Endothelial cell of umbilical vein (primary cell): ENCODE results near the gene RPP25L.

Source experiments
- CTCF ChIP-seq, 2 donors: IDR thresholded peaks; 1 replicate in 1 of 2; 2 replicates in 1 of 2; pipeline ENCODE4 v1.5.1; 2011; ENCODE audit warnings: low read length in 2 of 2, mild to moderate bottlenecking in 2 of 2, moderate library complexity in 2 of 2, control low read depth in 1 of 2, inconsistent platforms in 1 of 2, low read depth in 1 of 2; ENCODE audit not compliant: insufficient read depth in 1 of 2; ENCODE audit errors: extremely low read depth in 1 of 2
- EZH2 ChIP-seq: IDR thresholded peaks from 2 replicates; pipeline ENCODE4 v1.6.1; 2012; ENCODE audit warnings: borderline replicate concordance, low read depth, mild to moderate bottlenecking, moderate library complexity, low read length, inconsistent platforms; ENCODE audit not compliant: severe bottlenecking
- FOS ChIP-seq: IDR thresholded peaks from 2 replicates; pipeline ENCODE4 v1.6.1; 2011; ENCODE audit warnings: mild to moderate bottlenecking, low read length, moderate library complexity, borderline replicate concordance; ENCODE audit not compliant: insufficient read depth
- GATA2 ChIP-seq: IDR thresholded peaks from 2 replicates; pipeline ENCODE4 v1.7.0; 2011; ENCODE audit warnings: low read depth, mild to moderate bottlenecking, moderate library complexity, mixed read lengths, low read length; ENCODE audit not compliant: insufficient read length, insufficient read depth
- JUN ChIP-seq: IDR thresholded peaks from 2 replicates; pipeline ENCODE4 v1.6.1; 2011; ENCODE audit warnings: borderline replicate concordance, low read depth; ENCODE audit not compliant: insufficient read length, insufficient read depth
- MAX ChIP-seq: IDR thresholded peaks from 2 replicates; pipeline ENCODE4 v1.6.1; 2011; ENCODE audit not compliant: insufficient read depth, insufficient read length
- MYC ChIP-seq: IDR thresholded peaks from one replicate; pipeline ENCODE4 v1.6.1; 2011; ENCODE audit warnings: mild to moderate bottlenecking, low read depth, low read length
- POLR2A ChIP-seq: IDR thresholded peaks from 2 replicates; pipeline ENCODE4 v1.6.1; 2012; ENCODE audit warnings: low read depth, mild to moderate bottlenecking, control low read depth, low read length
- POLR2AphosphoS5 ChIP-seq: IDR thresholded peaks from 2 replicates; pipeline ENCODE4 v1.6.1; 2012; ENCODE audit warnings: low read depth, mild to moderate bottlenecking, control low read depth, low read length, moderate library complexity; ENCODE audit not compliant: insufficient read depth

GRCh38 chr9:34610434-34611206, 1.3 kb downstream of the RPP25L start:
- TF ChIP-seq CTCF (IDR thresholded peaks at IDR 0.05; ENCODE audit: extremely low read depth in 1 of 2, insufficient read depth in 1 of 2, low read depth in 1 of 2, low read length in 2 of 2) (no peak), POLR2A (no peak), EZH2 (no peak), MYC (no peak), POLR2AphosphoS5 (no peak), FOS (no peak), JUN (no peak), MAX (no peak), GATA2 (no peak)
